ENCODE measurements around the gene ATP11A.

DNA sequence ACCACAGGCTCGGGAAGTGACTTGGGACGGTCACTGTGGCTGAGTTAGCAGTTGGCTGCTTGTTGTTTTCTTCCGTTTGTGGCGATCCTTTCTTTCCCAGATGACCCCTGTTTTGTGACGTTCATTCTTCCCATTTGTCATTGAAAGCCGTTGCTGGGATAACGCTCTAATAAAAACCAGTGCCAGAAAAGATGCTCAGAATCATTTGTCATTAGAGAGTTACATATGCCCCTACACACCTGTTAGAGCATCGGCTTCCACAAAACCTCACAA is 239.9 kb downstream of the ATP11A start:
- TF ChIP-seq CTCF (IDR thresholded peaks at IDR 0.05; ENCODE audit: low read length) (no peak), EZH2 (optimal IDR thresholded peaks at IDR 0.05; ENCODE audit: low read depth, low read length) (no peak)
